Stomach (tissue), 4 donors: ENCODE data around the gene ZNF485.

Experiments
- EP300 ChIP-seq: sonication (generic); formaldehyde crosslinking; IDR thresholded peaks from one replicate; pipeline ENCODE4 v1.6.1; 2017; ENCODE audit warnings: antibody characterized with exemption
- POLR2A ChIP-seq, 4 donors: fragments of 450-650 bp; IDR thresholded peaks; one replicate each; pipeline ENCODE4 v1.6.1; 2016; ENCODE audit warnings: antibody characterized with exemption in 4 of 4, control low read depth in 2 of 4, mild to moderate bottlenecking in 1 of 4, moderate library complexity in 1 of 4
- POLR2AphosphoS5 ChIP-seq, 3 donors: sonication (generic); formaldehyde crosslinking; IDR thresholded peaks; one replicate each; pipeline ENCODE4 v1.6.1; 2016; ENCODE audit warnings: antibody characterized with exemption in 3 of 3
- TF ChIP-seq, protein P1 (sequence below), 7 experiments: fragments of 450-650 bp in 4 of 7; fragments of 200-600 bp in 3 of 7; sonication (generic) in 3 of 7; IDR thresholded peaks; one replicate each; pipeline ENCODE4 v1.5.1; 2016 to 2019; ENCODE audit warnings: antibody characterized with exemption in 7 of 7, control low read depth in 2 of 7, mild to moderate bottlenecking in 1 of 7

DNA sequence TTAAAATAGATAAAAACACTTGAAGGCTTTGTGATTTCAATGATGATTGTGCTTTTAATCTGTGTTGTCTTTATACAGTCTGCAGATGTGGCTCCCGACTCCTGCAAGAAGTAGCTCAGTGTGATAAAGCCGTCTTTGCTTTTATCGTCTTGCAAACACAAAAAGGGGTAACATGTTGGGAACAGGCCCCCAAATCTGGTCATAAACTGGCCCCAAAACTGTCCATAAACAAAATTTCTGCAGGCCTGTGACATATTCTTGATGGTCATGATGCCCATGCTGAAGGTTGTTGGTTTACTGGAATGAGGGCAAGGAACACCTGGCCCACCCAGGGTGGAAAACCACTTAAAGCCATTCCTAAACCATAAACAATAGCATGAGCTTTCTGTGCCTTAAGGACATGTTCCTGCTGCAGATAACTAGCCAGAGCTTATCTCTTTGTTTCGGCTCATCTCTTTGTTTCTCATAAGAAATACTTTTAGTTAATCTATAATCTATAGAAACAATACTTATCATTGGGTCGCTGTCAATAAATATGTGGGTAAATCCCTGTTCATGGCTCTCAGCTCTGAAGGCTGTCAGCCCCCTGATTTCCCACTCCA lies 14.8 kb upstream of the ZNF485 start:
- TF ChIP-seq EP300 (no peak), POLR2A (IDR thresholded peaks at IDR 0.05) (no peak), POLR2AphosphoS5 (IDR thresholded peaks at IDR 0.05) (no peak)
- TF ChIP-seq, protein P1, sequence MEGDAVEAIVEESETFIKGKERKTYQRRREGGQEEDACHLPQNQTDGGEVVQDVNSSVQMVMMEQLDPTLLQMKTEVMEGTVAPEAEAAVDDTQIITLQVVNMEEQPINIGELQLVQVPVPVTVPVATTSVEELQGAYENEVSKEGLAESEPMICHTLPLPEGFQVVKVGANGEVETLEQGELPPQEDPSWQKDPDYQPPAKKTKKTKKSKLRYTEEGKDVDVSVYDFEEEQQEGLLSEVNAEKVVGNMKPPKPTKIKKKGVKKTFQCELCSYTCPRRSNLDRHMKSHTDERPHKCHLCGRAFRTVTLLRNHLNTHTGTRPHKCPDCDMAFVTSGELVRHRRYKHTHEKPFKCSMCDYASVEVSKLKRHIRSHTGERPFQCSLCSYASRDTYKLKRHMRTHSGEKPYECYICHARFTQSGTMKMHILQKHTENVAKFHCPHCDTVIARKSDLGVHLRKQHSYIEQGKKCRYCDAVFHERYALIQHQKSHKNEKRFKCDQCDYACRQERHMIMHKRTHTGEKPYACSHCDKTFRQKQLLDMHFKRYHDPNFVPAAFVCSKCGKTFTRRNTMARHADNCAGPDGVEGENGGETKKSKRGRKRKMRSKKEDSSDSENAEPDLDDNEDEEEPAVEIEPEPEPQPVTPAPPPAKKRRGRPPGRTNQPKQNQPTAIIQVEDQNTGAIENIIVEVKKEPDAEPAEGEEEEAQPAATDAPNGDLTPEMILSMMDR (IDR thresholded peaks at IDR 0.05) = no peak
